Fibroblast of the aortic adventitia (primary cell): ENCODE results near the gene ADAMTSL5. TPM values are rescaled to one million over a fixed set of nuclear protein-coding genes. Genes with fewer than 3 reads are reported as not detected.

Source experiments
- DNase-seq: peaks from one replicate; pipeline ENCODE4 v3.0.0-alpha.2; 2010; ENCODE audit warnings: low read depth
- H3K4me3 ChIP-seq: 2 replicates; pipeline ENCODE4 v1.5.1; 2011; ENCODE audit warnings: low read depth, mild to moderate bottlenecking, control low read depth, low read length, moderate library complexity
- CTCF ChIP-seq: IDR thresholded peaks from 2 replicates; pipeline ENCODE4 v1.5.1; 2011; ENCODE audit warnings: mild to moderate bottlenecking, low read length, control low read depth, inconsistent platforms; ENCODE audit not compliant: insufficient read depth
- total RNA-seq: library from RNA; depleted of rRNA; stranded (reverse); fragments of >200 nt; gene quantifications from 2 replicates; pipeline ENCODE4 v1.2.3, GENCODE V29; 2012; ENCODE audit warnings: low replicate concordance

Gene ADAMTSL5
- total RNA-seq, 1 donor: 4.2 TPM

DNA sequence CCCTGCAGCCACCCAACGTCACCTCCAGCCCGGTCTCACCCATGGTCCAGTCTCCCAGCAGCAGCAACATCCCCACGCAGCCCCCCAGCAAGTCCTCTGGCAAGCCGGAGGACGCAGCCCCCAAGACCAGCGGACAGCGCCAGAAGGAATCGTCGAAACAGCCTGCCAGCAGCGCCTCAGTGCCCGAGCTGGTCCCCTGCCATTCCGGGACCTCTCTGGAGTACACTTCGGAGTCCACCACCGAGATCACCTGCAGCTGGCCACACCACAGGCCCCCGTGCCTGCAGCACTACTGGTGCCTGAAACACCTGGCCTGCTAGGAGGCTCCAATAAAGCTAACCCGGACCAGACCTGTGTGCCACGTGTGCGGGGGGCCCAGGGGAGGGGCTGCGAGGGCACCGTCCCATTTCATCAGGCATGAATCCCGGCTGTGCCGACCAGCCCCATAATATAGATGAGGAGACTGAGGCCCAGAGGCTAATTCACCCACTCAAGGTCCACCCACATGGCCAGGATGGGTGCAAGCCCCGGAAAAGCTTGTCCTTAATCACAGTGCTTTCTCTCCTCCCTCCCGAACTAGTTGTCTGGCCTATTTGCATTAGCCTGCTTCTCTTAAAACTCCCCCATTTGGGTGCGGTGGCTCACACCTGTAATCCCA is 15.1 kb downstream of the ADAMTSL5 start:
- no peak for DNase-seq
- no peak overlapping the region for H3K4me3 ChIP-seq
- TF ChIP-seq CTCF: no peak

DNA sequence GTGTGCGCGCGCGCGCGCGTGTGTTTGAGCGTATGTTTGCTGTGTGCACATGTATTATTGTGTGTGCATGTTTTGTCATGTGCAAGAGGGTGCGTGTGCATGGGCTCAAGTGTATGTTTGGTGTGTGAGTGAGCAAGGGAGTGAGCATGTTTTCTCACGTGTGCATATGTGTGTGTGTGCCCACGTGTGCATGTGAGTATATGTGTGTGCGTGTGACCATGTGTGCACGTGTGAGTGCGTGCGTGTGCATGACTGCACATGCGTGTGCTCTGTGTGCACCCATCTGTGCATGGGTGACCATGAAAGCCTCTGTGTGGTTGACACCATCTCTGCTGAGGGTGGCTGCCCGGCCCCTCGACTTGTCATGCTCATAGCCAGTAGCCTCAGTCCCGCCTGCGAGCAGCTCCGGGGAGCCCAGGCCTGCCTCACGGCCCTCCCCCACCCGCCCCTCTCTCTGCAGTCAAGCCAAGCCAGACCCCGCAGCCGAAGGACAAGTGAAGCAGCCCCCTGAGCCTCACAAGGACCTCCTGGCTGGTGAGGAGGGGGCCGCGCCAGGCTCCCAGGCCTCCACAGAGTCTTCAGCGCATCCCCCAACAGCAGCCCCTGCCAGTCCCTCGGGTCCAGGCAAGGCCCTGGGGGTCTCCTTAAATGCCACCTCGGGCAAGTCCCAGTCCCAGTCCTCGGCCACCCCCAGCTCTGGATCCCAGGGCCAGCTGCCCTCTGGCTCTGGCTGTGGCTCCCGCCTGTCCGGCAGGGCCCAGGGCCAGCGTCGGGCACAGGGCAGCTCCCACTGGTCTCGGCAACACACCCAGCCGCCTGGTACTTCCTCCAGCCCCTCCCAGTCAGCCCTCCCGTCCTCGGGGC is 15.9 kb downstream of the ADAMTSL5 start:
- DNase-seq: no peak
- TF ChIP-seq CTCF: no peak
- H3K4me3 ChIP-seq: no peak overlapping the region

- no peak for DNase-seq
- no peak for TF ChIP-seq CTCF
- H3K4me3 ChIP-seq: no peak overlapping the region
Measured at GRCh38 chr19:1495799-1496713, 16.8 kb downstream of the ADAMTSL5 start.

DNA sequence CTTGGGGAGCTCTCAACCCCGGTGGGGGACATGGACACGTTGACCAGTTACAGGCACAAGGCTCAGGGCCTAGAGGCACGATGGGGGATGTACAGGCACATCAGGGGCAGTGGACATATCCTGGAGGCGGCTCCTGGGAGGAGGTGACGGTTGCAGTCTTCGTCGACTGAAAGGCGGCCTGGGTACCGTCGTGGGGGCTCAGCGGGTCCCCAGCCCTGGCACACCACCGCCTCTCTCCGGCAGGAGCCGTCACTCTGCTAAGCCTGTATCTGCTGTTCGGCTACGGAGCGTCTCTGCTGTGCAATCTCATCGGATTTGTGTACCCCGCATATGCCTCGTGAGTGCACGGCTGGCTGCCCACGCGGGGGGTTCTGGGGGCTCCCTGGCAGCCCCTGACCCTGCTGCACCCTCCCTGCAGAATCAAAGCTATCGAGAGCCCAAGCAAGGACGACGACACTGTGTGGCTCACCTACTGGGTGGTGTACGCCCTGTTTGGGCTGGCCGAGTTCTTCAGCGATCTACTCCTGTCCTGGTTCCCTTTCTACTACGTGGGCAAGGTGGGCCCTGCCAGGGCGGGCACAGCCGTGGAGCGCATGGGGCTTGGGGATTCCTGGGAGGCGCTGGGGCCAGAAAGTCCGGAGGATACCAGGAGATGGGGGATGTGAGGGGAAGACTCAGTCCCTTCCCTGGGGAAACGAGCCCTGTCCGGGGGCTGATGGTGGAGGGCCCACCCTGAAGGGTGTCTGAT is 17.6 kb downstream of the ADAMTSL5 start:
- DNase-seq: no peak
- no peak for TF ChIP-seq CTCF
- H3K4me3 ChIP-seq: no peak overlapping the region

DNA sequence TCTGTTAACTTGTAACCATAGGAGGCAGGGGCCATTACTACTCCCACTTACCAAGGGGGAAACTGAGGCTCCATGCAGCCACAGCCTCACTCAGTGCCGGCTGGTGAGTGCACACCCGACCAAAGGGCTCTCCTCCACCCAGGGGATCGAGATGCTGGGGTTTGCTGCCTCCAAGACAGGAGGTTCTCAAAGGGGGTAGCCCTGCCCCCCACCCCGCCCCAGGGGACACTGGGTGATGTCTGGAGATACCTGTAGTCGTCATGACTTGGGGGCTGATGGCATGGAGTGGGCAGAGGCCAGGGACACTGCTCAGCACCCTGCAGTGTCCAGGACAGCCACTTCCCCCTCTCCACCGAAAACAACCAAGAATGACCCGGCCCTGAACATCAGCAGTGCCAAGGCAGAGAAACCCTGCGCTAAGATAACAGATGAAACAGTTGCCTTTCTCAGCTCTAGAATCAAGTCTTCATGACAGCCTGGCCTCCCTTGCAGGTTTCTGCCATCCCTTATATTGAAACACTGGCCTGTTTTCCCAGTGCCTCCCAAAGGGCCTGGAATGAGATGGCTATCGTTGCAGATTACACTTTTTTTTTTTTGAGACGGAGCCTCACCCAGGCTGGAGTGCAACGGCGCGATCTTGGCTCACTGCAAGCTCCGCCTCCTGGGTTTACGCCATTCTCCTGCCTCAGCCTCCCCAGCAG is 18.6 kb downstream of the ADAMTSL5 start:
- TF ChIP-seq CTCF: no peak
- no peak overlapping the region for H3K4me3 ChIP-seq
- DNase-seq: no peak
